ENCODE results near the gene NEBL. TPM values are rescaled to one million over a fixed set of nuclear protein-coding genes. Genes with fewer than 3 reads are reported as not detected.

Gene NEBL
- total RNA-seq, 1 experiment from 2014 or later, result 11.2 TPM

GRCh38 chr10:20748551-20748950 is 148.6 kb downstream of the NEBL start:
- CTCF ChIA-PET, result no interaction called here
- BruUV-seq (replicated peaks), result no TSS peak
- no peaks in the 10 kb centered on the region for H3K27me3 Mint-ChIP-seq (ENCODE audit: unreplicated experiment)

DNA sequence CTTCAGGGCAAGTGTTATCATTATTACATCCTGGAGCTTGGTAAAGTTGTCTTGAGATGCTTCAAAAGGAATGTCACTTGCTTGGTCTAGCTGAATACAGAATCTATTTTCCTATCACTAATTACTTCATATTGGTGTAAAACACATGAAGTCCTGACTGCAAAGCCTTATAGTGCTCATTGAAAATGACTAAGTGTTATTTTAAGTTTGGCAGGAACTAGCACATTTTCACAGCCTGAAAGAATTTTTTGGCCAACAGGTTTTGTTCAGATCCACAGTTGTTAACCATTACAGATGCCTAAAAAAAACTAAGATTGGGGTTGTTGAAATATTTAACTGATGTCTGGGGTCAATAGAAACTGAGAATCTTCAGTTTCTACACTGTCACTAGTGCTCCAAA is 149.3 kb downstream of the NEBL start:
- TF ChIP-seq CTCF (IDR thresholded peaks at IDR 0.05; ENCODE audit: unreplicated experiment), result no peak
- Mint-ChIP-seq H3K4me1 (ENCODE audit: low read depth, unreplicated experiment) (no peaks in the 10 kb centered on the region), H3K36me3 (ENCODE audit: insufficient read depth, unreplicated experiment) (no peaks in the 10 kb centered on the region), H3K27ac (ENCODE audit: unreplicated experiment) (no peak overlapping the region), H3K4me3 (ENCODE audit: low read depth, unreplicated experiment) (no peak overlapping the region), H3K9me3 (ENCODE audit: low read depth, unreplicated experiment) (peaks cover 10% of the 10 kb centered on the region), H3K27me3 (ENCODE audit: unreplicated experiment) (peaks cover 2% of the 10 kb centered on the region)
- no TSS peak for BruUV-seq (replicated peaks)
- CTCF ChIA-PET, result no interaction called here
- intact Hi-C loops (cut with micrococcal nuclease; ENCODE audit: unreplicated experiment), result no loop called here
- no peak for DNase-seq

More at GRCh38 chr10:20748551-20748950, 148.6 kb downstream of the NEBL start:
- Mint-ChIP-seq H3K27ac (ENCODE audit: unreplicated experiment) (no peak overlapping the region), H3K36me3 (ENCODE audit: insufficient read depth, unreplicated experiment) (no peaks in the 10 kb centered on the region), H3K4me3 (ENCODE audit: low read depth, unreplicated experiment) (no peak overlapping the region), H3K9me3 (ENCODE audit: low read depth, unreplicated experiment) (peaks cover 10% of the 10 kb centered on the region), H3K4me1 (ENCODE audit: low read depth, unreplicated experiment) (no peaks in the 10 kb centered on the region)
- intact Hi-C loops (cut with micrococcal nuclease; ENCODE audit: unreplicated experiment), result no loop called here
- DNase-seq, result no peak
- TF ChIP-seq CTCF (IDR thresholded peaks at IDR 0.05; ENCODE audit: unreplicated experiment), result no peak

- H3K4me3 Mint-ChIP-seq (ENCODE audit: low read depth, unreplicated experiment), result no peak overlapping the region
- no peak for TF ChIP-seq CTCF (IDR thresholded peaks at IDR 0.05; ENCODE audit: unreplicated experiment)
- H3K9me3 Mint-ChIP-seq (ENCODE audit: low read depth, unreplicated experiment), result peaks cover 11% of the 10 kb centered on the region
- DNase-seq, result no peak
- CTCF ChIA-PET, result no interaction called here
- H3K36me3 Mint-ChIP-seq (ENCODE audit: insufficient read depth, unreplicated experiment), result no peaks in the 10 kb centered on the region
- H3K27me3 Mint-ChIP-seq (ENCODE audit: unreplicated experiment), result peaks cover 11% of the 10 kb centered on the region
- intact Hi-C loops (cut with micrococcal nuclease; ENCODE audit: unreplicated experiment), result no loop called here
- no TSS peak for BruUV-seq (replicated peaks)
- no peaks in the 10 kb centered on the region for H3K4me1 Mint-ChIP-seq (ENCODE audit: low read depth, unreplicated experiment)
- no peak overlapping the region for H3K27ac Mint-ChIP-seq (ENCODE audit: unreplicated experiment)
Observed at GRCh38 chr10:20746856-20747255, 150.3 kb downstream of the NEBL start.

DNA sequence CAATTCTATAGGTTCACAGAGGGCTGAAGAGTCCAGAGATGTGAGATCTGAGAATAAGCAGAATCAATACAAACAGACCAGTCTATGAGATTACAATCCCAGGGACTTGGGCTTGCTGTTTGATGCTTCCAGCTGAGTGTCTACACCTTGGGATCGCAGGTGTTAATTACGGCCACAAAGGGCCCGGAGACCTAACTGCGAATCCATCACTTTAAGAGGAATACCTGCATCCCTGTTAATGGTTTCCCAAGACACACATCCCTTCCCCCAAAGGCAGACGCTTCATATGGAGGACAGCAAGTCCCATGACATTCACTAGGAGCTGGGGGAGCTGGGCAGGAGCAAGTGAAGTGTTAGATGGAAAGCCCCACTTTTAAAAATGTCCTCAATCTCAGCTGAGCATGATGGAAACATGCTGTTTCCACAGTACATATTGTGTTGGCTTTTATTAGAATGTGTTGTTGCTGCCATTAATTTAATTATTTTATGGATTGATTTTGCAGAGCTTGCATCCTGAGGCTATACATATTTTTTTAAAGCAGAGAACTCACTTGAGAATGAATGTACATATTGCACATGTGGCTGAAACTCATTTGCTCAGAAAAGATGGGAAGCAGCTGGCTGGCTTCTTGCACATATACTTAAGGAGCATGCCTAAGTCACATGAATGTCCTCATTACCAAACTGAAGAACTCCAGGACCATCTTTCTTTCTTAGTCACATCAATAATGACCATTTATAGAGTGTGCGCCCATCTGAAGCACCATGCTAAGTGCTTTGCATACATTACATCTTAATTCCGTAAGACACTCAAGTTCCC is 151.3 kb downstream of the NEBL start:
- no peak for DNase-seq
- Mint-ChIP-seq H3K36me3 (ENCODE audit: insufficient read depth, unreplicated experiment) (no peaks in the 10 kb centered on the region), H3K27ac (ENCODE audit: unreplicated experiment) (no peak overlapping the region), H3K4me3 (ENCODE audit: low read depth, unreplicated experiment) (no peak overlapping the region), H3K27me3 (ENCODE audit: unreplicated experiment) (peaks cover 18% of the 10 kb centered on the region), H3K4me1 (ENCODE audit: low read depth, unreplicated experiment) (no peaks in the 10 kb centered on the region), H3K9me3 (ENCODE audit: low read depth, unreplicated experiment) (peaks cover 12% of the 10 kb centered on the region)
- no peak for TF ChIP-seq CTCF (IDR thresholded peaks at IDR 0.05; ENCODE audit: unreplicated experiment)
- no TSS peak for BruUV-seq (replicated peaks)
- intact Hi-C loops (cut with micrococcal nuclease; ENCODE audit: unreplicated experiment), result no loop called here
- CTCF ChIA-PET, result interaction anchor here (0.5 kb wide), 1 partner anchor 530 kb away, joined by 3 read pairs; no protein-coding TSS in a partner anchor
